ENCODE data around the gene GNAL. TPM values are rescaled to one million over a fixed set of nuclear protein-coding genes. Genes with fewer than 3 reads are reported as not detected.

GNAL gene
- total RNA-seq, 4 donors from 2014 or later = 7.5 to 20.7 (median 11.8) TPM

DNA sequence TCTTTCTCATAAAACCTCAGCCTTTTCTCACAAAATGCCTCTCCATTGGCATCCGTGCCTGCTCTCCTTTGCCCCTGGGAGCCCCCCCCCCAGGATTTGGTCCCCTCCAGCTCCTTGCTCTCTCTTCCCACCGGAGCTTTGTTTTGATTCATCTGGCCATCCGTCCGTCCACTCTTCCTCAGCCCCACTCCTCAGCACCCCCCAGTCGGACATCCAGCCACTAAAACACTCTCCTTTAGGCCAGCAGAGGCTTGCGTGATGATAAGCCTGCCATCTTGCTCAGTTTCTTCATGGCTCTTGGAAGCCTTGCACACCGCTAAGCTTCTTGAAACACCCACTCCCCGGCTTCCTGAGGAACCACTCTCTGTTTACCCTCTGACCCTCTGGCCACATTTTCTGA is 31.5 kb upstream of the GNAL start:
- TF ChIP-seq, protein P1, sequence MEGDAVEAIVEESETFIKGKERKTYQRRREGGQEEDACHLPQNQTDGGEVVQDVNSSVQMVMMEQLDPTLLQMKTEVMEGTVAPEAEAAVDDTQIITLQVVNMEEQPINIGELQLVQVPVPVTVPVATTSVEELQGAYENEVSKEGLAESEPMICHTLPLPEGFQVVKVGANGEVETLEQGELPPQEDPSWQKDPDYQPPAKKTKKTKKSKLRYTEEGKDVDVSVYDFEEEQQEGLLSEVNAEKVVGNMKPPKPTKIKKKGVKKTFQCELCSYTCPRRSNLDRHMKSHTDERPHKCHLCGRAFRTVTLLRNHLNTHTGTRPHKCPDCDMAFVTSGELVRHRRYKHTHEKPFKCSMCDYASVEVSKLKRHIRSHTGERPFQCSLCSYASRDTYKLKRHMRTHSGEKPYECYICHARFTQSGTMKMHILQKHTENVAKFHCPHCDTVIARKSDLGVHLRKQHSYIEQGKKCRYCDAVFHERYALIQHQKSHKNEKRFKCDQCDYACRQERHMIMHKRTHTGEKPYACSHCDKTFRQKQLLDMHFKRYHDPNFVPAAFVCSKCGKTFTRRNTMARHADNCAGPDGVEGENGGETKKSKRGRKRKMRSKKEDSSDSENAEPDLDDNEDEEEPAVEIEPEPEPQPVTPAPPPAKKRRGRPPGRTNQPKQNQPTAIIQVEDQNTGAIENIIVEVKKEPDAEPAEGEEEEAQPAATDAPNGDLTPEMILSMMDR (IDR thresholded peaks at IDR 0.05; ENCODE audit: low read depth) = no peak

DNA sequence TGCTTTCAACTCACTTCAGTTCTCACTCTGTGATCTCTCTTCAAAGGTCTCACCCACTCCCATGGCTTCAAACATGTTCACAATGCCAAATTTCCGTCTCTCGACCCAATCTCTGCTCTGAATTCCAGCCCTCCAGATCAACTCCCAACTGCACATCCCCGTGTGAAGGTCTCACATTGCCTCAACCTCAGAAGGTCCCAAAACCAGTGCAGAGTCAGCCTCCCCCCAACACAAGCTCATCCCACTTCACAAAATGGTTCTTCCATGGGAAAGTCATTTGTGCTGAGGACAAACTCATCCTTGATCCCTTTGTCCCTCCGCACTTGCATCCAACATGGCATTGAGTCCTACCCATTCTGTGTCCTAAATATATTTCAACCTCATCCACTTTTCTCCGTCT is 31.0 kb upstream of the GNAL start:
- TF ChIP-seq, protein P1 (IDR thresholded peaks at IDR 0.05; ENCODE audit: low read depth) = no peak

DNA sequence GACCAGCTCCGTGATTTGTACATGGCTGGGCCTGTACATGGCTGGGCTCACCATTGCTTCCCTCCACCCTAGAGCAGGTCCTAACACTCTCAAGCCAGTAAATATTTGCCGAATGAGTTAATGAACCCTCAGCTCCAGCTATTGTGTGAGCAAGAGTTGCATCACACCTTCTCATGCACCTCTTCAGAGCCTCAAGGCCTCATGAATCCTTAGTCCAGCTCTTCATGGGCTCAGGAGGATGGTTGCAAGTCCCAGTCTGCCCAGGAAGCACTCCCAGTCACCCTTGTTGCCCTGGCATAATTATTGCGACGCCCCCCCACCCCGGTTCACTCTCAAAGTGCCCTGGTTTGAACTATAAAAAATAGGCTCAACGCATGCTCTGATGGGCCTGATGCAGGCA is 30.1 kb upstream of the GNAL start:
- TF ChIP-seq, protein P1 (IDR thresholded peaks at IDR 0.05; ENCODE audit: low read depth) = no peak

DNA sequence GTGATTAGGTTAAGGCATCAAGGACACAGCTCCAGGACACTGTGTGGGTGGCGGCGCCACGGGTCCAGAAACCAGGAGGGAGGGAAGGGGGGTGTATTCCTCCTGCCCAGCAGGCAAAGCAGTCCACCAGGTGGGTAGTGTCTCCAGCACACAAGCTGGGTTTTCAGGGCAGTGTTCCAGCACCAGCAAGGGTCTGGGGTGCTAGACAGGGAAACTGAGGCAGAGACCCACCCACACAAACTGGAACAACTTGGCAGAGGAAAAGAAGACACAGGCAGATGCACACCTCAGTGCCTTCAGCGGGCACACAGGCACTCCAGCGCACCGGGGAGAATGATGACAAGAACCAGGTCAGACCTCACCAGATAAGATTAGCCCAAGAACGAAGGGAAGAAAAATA is 28.4 kb upstream of the GNAL start:
- TF ChIP-seq, protein P1 (IDR thresholded peaks at IDR 0.05; ENCODE audit: low read depth) = no peak

DNA sequence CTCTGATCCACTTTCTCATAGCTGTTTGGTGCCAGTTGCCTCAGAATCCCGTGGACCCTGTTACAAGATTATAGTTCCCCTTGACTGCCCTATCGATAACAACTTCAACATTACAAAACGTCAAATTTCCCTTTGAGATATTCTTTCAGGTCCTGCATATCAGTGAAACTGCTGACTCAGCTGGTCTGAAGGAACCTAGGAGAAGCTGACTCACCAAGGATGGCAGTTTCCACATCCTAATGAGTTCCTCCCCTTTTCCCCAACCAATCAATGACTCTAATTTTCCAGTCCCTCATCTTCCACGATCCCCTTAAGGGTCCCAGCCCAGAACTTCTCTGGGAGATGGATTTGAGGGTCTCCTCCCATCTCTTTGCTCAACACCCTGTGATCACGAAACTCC is 27.6 kb upstream of the GNAL start:
- TF ChIP-seq, protein P1 (IDR thresholded peaks at IDR 0.05; ENCODE audit: low read depth) = no peak

DNA sequence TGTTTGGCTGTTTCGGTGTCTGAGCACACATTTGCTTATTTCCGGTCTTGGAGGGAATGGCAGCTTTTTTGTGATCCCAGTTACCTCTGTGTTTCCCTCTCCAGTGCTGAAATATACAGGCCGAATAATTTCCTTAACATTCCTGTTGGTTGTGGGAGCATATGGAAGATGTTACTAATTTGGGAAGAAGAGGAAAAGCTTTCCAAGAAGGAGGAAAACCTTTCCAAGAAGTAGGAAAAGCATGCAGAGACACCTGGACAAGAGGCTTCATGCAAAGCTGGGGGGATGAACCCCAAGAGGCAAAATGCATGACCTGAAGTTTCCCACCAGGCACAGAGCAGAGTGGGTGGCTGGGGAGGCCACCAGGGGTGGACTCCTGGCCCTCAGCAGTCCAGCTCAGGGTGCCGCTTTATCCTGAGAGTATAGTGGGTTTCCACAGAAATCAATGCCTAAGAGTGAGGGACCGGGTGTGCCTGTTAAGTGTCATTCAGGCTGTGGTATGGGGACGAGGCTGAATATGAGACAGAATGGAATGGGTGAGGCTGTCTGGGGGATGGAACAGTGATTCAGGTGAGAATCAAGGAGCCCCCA is 25.5 kb upstream of the GNAL start:
- TF ChIP-seq, protein P1 (IDR thresholded peaks at IDR 0.05; ENCODE audit: low read depth) = no peak

DNA sequence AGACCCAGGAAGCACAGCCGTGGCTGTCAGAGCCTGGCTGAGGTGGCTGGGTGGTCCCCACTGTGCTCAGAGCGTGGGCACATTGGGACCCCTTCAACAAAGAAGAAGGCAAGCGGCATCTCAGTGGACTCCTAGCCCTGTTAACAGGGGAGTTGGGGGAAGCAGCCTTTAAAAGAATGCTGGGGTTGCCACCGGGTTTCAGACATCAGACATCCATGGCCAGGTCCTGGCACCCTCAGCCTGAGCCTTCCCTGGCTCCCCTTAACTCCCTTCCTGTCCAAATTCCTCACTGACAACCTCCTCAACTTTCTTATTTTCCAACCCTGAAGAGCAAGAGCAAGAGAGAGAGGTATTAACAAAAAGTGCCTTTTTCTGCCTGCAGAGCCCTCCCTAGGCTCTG is 24.8 kb upstream of the GNAL start:
- TF ChIP-seq, protein P1 (IDR thresholded peaks at IDR 0.05; ENCODE audit: low read depth) = no peak
